ENCODE measurements around the gene DTNBP1. TPM values are rescaled to one million over a fixed set of nuclear protein-coding genes. Genes with fewer than 3 reads are reported as not detected.

Gene DTNBP1
- total RNA-seq, 6 experiments from 2014 or later = 3.4 to 8.6 (median 5.7) TPM

- intact Hi-C loops (cut with DNase I) = no loop called here
- Histone ChIP-seq H3K9me3 (no peaks in the 10 kb centered on the region), H3K36me3 (no peaks in the 10 kb centered on the region), H3K27ac (no peak overlapping the region), H3K4me1 (peaks cover 0 to 9% (median 0%) of the 10 kb centered on the region in 4 donors), H3K27me3 (no peaks in the 10 kb centered on the region), H3K4me3 (no peak overlapping the region)
- DNase-seq (no peak), ATAC-seq (peak in 1 of 4 donors; percentile 23)
- 77% methylated on average over 5 of the region's 12 CpGs for WGBS (ENCODE audit: insufficient coverage, low coverage, low lambda C conversion rate, missing lambda C conversion rate)
- TF ChIP-seq, protein P1, sequence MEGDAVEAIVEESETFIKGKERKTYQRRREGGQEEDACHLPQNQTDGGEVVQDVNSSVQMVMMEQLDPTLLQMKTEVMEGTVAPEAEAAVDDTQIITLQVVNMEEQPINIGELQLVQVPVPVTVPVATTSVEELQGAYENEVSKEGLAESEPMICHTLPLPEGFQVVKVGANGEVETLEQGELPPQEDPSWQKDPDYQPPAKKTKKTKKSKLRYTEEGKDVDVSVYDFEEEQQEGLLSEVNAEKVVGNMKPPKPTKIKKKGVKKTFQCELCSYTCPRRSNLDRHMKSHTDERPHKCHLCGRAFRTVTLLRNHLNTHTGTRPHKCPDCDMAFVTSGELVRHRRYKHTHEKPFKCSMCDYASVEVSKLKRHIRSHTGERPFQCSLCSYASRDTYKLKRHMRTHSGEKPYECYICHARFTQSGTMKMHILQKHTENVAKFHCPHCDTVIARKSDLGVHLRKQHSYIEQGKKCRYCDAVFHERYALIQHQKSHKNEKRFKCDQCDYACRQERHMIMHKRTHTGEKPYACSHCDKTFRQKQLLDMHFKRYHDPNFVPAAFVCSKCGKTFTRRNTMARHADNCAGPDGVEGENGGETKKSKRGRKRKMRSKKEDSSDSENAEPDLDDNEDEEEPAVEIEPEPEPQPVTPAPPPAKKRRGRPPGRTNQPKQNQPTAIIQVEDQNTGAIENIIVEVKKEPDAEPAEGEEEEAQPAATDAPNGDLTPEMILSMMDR (IDR thresholded peaks at IDR 0.05) = no peak
- TF ChIP-seq POLR2A (IDR thresholded peaks at IDR 0.05) = no peak
Measured at GRCh38 chr6:15533379-15534026, 129.3 kb downstream of the DTNBP1 start.

GRCh38 chr6:15531973-15532372 is 130.9 kb downstream of the DTNBP1 start:
- Histone ChIP-seq H3K4me3 (no peak overlapping the region), H3K9me3 (no peaks in the 10 kb centered on the region), H3K27ac (no peak overlapping the region), H3K27me3 (no peaks in the 10 kb centered on the region), H3K36me3 (no peaks in the 10 kb centered on the region), H3K4me1 (peaks cover 0 to 9% (median 0%) of the 10 kb centered on the region in 4 donors)
- WGBS (ENCODE audit: insufficient coverage, low coverage, low lambda C conversion rate, missing lambda C conversion rate) = 95% methylated on average over 7 of the region's 7 CpGs
- no peak for ATAC-seq
- DNase-seq = no peak
- intact Hi-C loops (cut with DNase I) = no loop called here
- no peak for TF ChIP-seq POLR2A (IDR thresholded peaks at IDR 0.05)
- TF ChIP-seq, protein P1 (IDR thresholded peaks at IDR 0.05) = no peak

GRCh38 chr6:15530411-15530810 is 132.4 kb downstream of the DTNBP1 start:
- Histone ChIP-seq H3K27me3 (no peaks in the 10 kb centered on the region), H3K4me1 (no peaks in the 10 kb centered on the region), H3K27ac (no peak overlapping the region), H3K4me3 (no peak overlapping the region), H3K9me3 (no peaks in the 10 kb centered on the region), H3K36me3 (no peaks in the 10 kb centered on the region)
- no peak for ATAC-seq
- no peak for DNase-seq
- 74% methylated on average over 4 of the region's 10 CpGs for WGBS (ENCODE audit: insufficient coverage, low coverage, low lambda C conversion rate, missing lambda C conversion rate)
- intact Hi-C loops (cut with DNase I) = no loop called here
- TF ChIP-seq POLR2A (IDR thresholded peaks at IDR 0.05) = no peak
- TF ChIP-seq, protein P1 (IDR thresholded peaks at IDR 0.05) = no peak

- Histone ChIP-seq H3K4me1 (no peaks in the 10 kb centered on the region), H3K36me3 (peaks cover 0 to 4% (median 0%) of the 10 kb centered on the region in 4 donors), H3K9me3 (no peaks in the 10 kb centered on the region), H3K27me3 (no peaks in the 10 kb centered on the region), H3K4me3 (no peak overlapping the region), H3K27ac (no peak overlapping the region)
- WGBS (ENCODE audit: insufficient coverage, low coverage, low lambda C conversion rate, missing lambda C conversion rate) = 100% methylated on average over 3 of the region's 9 CpGs
- DNase-seq (no peak), ATAC-seq (no peak)
- TF ChIP-seq POLR2A (IDR thresholded peaks at IDR 0.05) = no peak
- TF ChIP-seq, protein P1 (IDR thresholded peaks at IDR 0.05) = no peak
- intact Hi-C loops (cut with DNase I) = no loop called here
Measured at GRCh38 chr6:15528870-15529269, 134.0 kb downstream of the DTNBP1 start.
